HCT116 (cell line): ENCODE results near the gene CXCL10. TPM values are rescaled to one million over a fixed set of nuclear protein-coding genes. Genes with fewer than 3 reads are reported as not detected.
"Not testable (repeated sequence)": the region's sequence is repeated elsewhere in the genome, so short reads cannot be mapped to it uniquely, and the experiment has no call there.

ENCODE experiments used
- ATAC-seq: fragments of 200-7000 bp; cut with Tn5 transposase; 2 replicates; pipeline ENCODE4 v1.9.1; 2020; ENCODE audit warnings: mild to moderate bottlenecking, moderate library complexity
- BruUV-seq: library from RNA; stranded (reverse); fragments of 400-500 nt; replicated peaks from 2 replicates; lab custom pipeline; 2021; lab: Mats Ljungman, UMichigan
- CTCF ChIA-PET: fragments of 300-600 bp; sonication (Branson Sonifier 250); formaldehyde crosslinking; loops from one replicate; lab custom pipeline; 2021; ENCODE audit warnings: antibody characterized with exemption; lab: Charles Lee
- POLR2A ChIA-PET: fragments of 300-600, 350-600 bp; sonication (Branson Sonifier 250); formaldehyde crosslinking; loops from one replicate; lab custom pipeline; 2021; ENCODE audit warnings: antibody characterized with exemption; lab: Charles Lee
- RAD21 ChIA-PET, 2 experiments: fragments of 300-600 bp; sonication (Branson Sonifier 250); formaldehyde crosslinking; loops; one replicate each; lab custom pipeline; 2023; ENCODE audit warnings: low total read pairs in 2 of 2; ENCODE audit not compliant: uncharacterized antibody in 2 of 2, unreplicated experiment in 2 of 2, low non-redundant PET in 1 of 2; lab: Charles Lee
- DNase-seq: peaks from one replicate; pipeline ENCODE4 v3.0.0-alpha.2; 2010; ENCODE audit warnings: low read depth, low spot score
- H2AFZ ChIP-seq: fragments of 200-600 bp; shearing (Covaris generic), sonication (generic); 2 replicates; pipeline ENCODE4 v1.6.1; 2017; ENCODE audit warnings: low read depth, mixed run types, mixed read lengths, antibody characterized with exemption, low read length; ENCODE audit not compliant: poor library complexity, severe bottlenecking
- H3K27ac ChIP-seq: 2 replicates; pipeline ENCODE4 v1.5.1; 2012; ENCODE audit warnings: low read depth, low read length
- H3K27me3 ChIP-seq: fragments of 200-600 bp; sonication (generic); 2 replicates; pipeline ENCODE4 v1.6.1; 2016; ENCODE audit warnings: mixed run types, low read length, mixed read lengths; ENCODE audit not compliant: insufficient read depth
- H3K36me3 ChIP-seq, 2 experiments: fragments of 200-500 bp in 1 of 2; fragments of 200-600 bp in 1 of 2; sonication (Bioruptor generic) in 1 of 2; sonication (generic) in 1 of 2; 2 replicates each; pipeline versions ENCODE4 v1.5.1 to v1.6.1; 2014 to 2016; ENCODE audit warnings: low read length in 2 of 2, inconsistent platforms in 1 of 2, mixed read lengths in 1 of 2, mixed run types in 1 of 2; ENCODE audit not compliant: insufficient read depth in 2 of 2, control insufficient read depth in 1 of 2
- H3K4me1 ChIP-seq, 2 experiments: fragments of 200-600 bp in 1 of 2; sonication (generic) in 1 of 2; 2 replicates each; pipeline versions ENCODE4 v1.5.1 to v1.6.1; 2012 to 2017; ENCODE audit warnings: low read length in 2 of 2, inconsistent platforms in 1 of 2, mild to moderate bottlenecking in 1 of 2, mixed read lengths in 1 of 2, mixed run types in 1 of 2, moderate library complexity in 1 of 2; ENCODE audit not compliant: insufficient read depth in 2 of 2, control insufficient read depth in 1 of 2
- H3K4me2 ChIP-seq: fragments of 200-600 bp; sonication (generic); 2 replicates; pipeline ENCODE4 v1.6.1; 2017; ENCODE audit warnings: mixed run types, low read length, mixed read lengths
- H3K4me3 ChIP-seq, 2 experiments: fragments of 200-600 bp in 1 of 2; sonication (generic) in 1 of 2; replicated peaks in 1 of 2; 2 replicates each; pipeline ENCODE4 v1.5.1; 2011 to 2016; ENCODE audit warnings: low read length in 2 of 2, control low read depth in 1 of 2, low read depth in 1 of 2, mild to moderate bottlenecking in 1 of 2, mixed read lengths in 1 of 2, mixed run types in 1 of 2
- H3K79me2 ChIP-seq: fragments of 200-600 bp; sonication (generic); 2 replicates; pipeline ENCODE4 v1.6.1; 2017; ENCODE audit warnings: mild to moderate bottlenecking, mixed run types, low read length, moderate library complexity, mixed read lengths; ENCODE audit not compliant: insufficient read depth
- H3K9ac ChIP-seq: fragments of 200-600 bp; sonication (generic); 2 replicates; pipeline ENCODE4 v1.6.1; 2016; ENCODE audit warnings: low read length, mixed read lengths
- H3K9me2 ChIP-seq: fragments of 200-600 bp; sonication (generic), shearing (Covaris generic); 2 replicates; pipeline ENCODE4 v1.6.1; 2017; ENCODE audit warnings: mixed run types, mild to moderate bottlenecking, moderate library complexity; ENCODE audit not compliant: insufficient read depth
- H3K9me3 ChIP-seq, 2 experiments: fragments of 200-500 bp in 1 of 2; fragments of 200-600 bp in 1 of 2; sonication (Bioruptor generic) in 1 of 2; sonication (generic) in 1 of 2; 2 replicates each; pipeline ENCODE4 v1.6.1; 2014 to 2017; ENCODE audit warnings: low read length in 2 of 2, mixed read lengths in 2 of 2, inconsistent platforms in 1 of 2, low read depth in 1 of 2, mild to moderate bottlenecking in 1 of 2, mixed run types in 1 of 2, moderate library complexity in 1 of 2; ENCODE audit not compliant: control insufficient read depth in 1 of 2, insufficient read depth in 1 of 2
- H4K20me1 ChIP-seq: fragments of 200-600 bp; sonication (generic), shearing (Covaris generic); 2 replicates; pipeline ENCODE4 v1.6.1; 2017; ENCODE audit warnings: mixed run types, mild to moderate bottlenecking, moderate library complexity; ENCODE audit not compliant: insufficient read depth
- ATF3 ChIP-seq: IDR thresholded peaks from 2 replicates; pipeline ENCODE4 v1.6.1; 2012
- CBX3 ChIP-seq: IDR thresholded peaks from 2 replicates; pipeline ENCODE4 v1.6.1; 2012; ENCODE audit warnings: low read depth
- EZH2phosphoT487 ChIP-seq: fragments of 200-600 bp; IDR thresholded peaks from 2 replicates; pipeline ENCODE4 v1.6.1; 2018; ENCODE audit warnings: antibody characterized with exemption, borderline replicate concordance
- FOSL1 ChIP-seq: IDR thresholded peaks from 2 replicates; pipeline ENCODE4 v1.6.1; 2012; ENCODE audit warnings: low read depth
- JUND ChIP-seq: IDR thresholded peaks from 2 replicates; pipeline ENCODE4 v1.6.1; 2012
- MAX ChIP-seq: IDR thresholded peaks from 2 replicates; pipeline ENCODE4 v1.6.1; 2012
- REST ChIP-seq: IDR thresholded peaks from 2 replicates; pipeline ENCODE4 v1.6.1; 2012; ENCODE audit warnings: low read depth
- SIN3A ChIP-seq: IDR thresholded peaks from 2 replicates; pipeline ENCODE4 v1.6.1; 2012; ENCODE audit warnings: low read depth
- SP1 ChIP-seq: IDR thresholded peaks from 2 replicates; pipeline ENCODE4 v1.6.1; 2012; ENCODE audit warnings: low read depth
- SRF ChIP-seq: IDR thresholded peaks from 2 replicates; pipeline ENCODE4 v1.6.1; 2012; ENCODE audit warnings: low read depth
- TCF7L2 ChIP-seq: IDR thresholded peaks from 2 replicates; pipeline ENCODE4 v1.7.0; 2011; ENCODE audit warnings: borderline replicate concordance, inconsistent platforms; ENCODE audit not compliant: insufficient read depth, insufficient read length; ENCODE audit errors: extremely low read depth
- ZNF274 ChIP-seq: fragments of 200-500 bp; sonication (Bioruptor generic); IDR thresholded peaks from 2 replicates; pipeline ENCODE4 v1.6.1; 2014; ENCODE audit warnings: mild to moderate bottlenecking, low read depth, low read length, inconsistent platforms
- intact Hi-C: fragments of 100-400 bp; cut with micrococcal nuclease; formaldehyde crosslinking; loops from 2 replicates; pipeline ENCODE4 v1.10.0; 2022
- total RNA-seq: library from RNA; stranded (reverse); gene quantifications from one replicate; pipeline ENCODE4 v1.2.1, GENCODE V29; 2021; ENCODE audit not compliant: unreplicated experiment

CXCL10 gene
- total RNA-seq, 1 experiment from 2014 or later = not detected

GRCh38 chr4:76001700-76002099 lies 21.6 kb downstream of the CXCL10 start (continued):
- no peak for TF ChIP-seq REST
- no peak for TF ChIP-seq FOSL1

GRCh38 chr4:76000279-76000678 lies 23.0 kb downstream of the CXCL10 start:
- ChIA-PET RAD21 (no interaction called here), CTCF (no interaction called here), POLR2A (no interaction called here)
- Histone ChIP-seq H3K4me2 (no peak overlapping the region), H3K9me3 (no peaks in the 10 kb centered on the region), H3K9ac (no peak overlapping the region), H3K27ac (no peak overlapping the region), H4K20me1 (no peaks in the 10 kb centered on the region), H3K4me3 (no peak overlapping the region), H3K9me2 (no peaks in the 10 kb centered on the region), H3K27me3 (no peaks in the 10 kb centered on the region), H3K4me1 (no peaks in the 10 kb centered on the region), H3K79me2 (no peaks in the 10 kb centered on the region), H2AFZ (no peak overlapping the region), H3K36me3 (no peaks in the 10 kb centered on the region)
- no peak for ATAC-seq
- BruUV-seq = no TSS peak
- TF ChIP-seq EZH2phosphoT487 = no peak
- no peak for TF ChIP-seq JUND
- TF ChIP-seq MAX = no peak
- TF ChIP-seq ATF3 = no peak
- no peak for TF ChIP-seq ZNF274
- TF ChIP-seq SP1 = no peak
- no peak for TF ChIP-seq SRF
- TF ChIP-seq TCF7L2 = no peak
- no peak for TF ChIP-seq SIN3A
- no peak for TF ChIP-seq CBX3
- no peak for DNase-seq
- intact Hi-C loops = no loop called here

- CTCF ChIA-PET, H3K27ac ChIP-seq, H3K4me2 ChIP-seq, H3K4me3 ChIP-seq, H2AFZ ChIP-seq, H3K9ac ChIP-seq, H3K36me3 ChIP-seq, H3K79me2 ChIP-seq, ATAC-seq, H3K27me3 ChIP-seq, H3K9me2 ChIP-seq, H3K9me3 ChIP-seq, H4K20me1 ChIP-seq, BruUV-seq, DNase-seq, RAD21 ChIA-PET, POLR2A ChIA-PET, H3K4me1 ChIP-seq: not testable (repeated sequence)
- intact Hi-C loops = loop anchor here (5.0 to 10.0 kb wide), 2 partner anchors 379 to 506 kb away; no protein-coding TSS in a partner anchor
Observed at GRCh38 chr4:75998525-75999147, 24.7 kb downstream of the CXCL10 start.
